NCI-H146 (cell line): ENCODE results near the gene TENM4.
A peak's percentile ranks its signal among the peaks of the same experiment; 100 is the strongest.
"Not testable (repeated sequence)": the region's sequence is repeated elsewhere in the genome, so short reads cannot be mapped to it uniquely, and the experiment has no call there.

Source experiments
- DNase-seq: peaks from one replicate; lab custom pipeline; 2025; lab: John Stamatoyannopoulos, UW

Gene TENM4

DNA sequence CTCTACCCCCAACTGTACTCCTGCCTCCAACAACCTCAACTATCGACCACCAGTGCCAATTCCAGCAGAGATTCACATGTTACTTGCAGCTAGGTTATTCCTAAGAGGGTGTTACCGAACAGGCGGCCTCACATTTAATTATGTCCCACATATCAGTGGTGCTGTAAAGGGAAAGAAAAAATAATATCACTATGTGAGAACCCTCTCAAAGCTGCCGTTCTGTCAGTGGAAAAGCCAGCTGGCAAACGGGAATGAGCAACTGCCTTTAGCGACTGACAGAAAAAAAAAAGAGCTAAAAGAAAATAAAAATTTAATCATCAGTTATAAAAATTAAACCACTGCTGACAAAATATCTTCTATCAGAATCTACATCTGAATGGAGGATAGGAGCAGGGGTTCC, 595.3 kb downstream of the TENM4 start:
- DNase-seq = no peak

DNA sequence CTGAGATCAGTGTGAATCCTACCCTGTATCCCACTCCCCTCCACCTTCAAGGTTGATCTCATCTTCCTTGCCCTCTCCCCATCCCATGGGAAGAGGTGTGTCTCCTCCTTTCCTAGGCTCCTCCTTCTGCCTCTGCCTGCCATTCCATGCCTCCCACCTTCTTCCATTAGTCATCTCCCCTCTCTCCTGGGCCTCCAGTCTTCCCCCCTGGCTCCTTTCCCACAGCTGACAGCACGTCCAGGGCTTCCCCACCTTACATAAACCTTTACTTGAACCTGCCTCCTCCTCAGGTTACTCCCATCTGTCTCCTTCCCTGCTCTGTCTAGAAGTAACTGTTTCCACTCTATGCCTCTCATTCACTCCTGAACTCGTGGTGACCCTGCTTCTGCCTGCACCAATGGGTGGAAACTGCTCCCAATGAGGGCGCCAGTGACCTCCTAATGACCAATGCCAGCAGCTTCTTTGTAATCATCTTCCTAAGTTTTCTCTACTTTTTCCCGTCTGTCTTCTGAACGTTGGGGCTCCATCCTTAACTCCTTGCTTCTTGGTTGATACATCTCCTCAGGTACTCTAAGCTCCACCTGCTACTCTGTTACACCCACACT, 599.3 kb downstream of the TENM4 start:
- DNase-seq = peak; percentile 5

DNA sequence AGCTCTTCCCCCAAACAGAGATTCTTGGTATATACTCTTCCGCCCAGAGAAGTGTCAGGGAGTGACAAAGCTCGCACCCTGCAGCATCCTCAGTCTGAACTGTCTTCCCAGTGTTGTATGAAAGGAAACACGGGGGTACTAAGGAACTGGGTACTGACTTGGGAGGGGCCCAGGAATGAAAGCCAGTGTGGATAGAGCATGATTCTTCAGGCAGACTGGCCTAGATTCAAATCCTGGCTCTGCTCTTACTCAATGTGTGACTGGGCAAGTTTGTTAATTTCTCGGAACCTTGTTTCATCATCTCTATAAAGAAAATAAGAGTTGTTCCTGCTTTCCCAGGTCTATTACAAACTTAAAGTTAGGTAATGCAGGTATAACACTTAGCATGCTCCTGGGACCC, 600.2 kb downstream of the TENM4 start:
- no peak for DNase-seq

GRCh38 chr11:78840200-78840599, 600.6 kb downstream of the TENM4 start:
- DNase-seq = no peak

DNA sequence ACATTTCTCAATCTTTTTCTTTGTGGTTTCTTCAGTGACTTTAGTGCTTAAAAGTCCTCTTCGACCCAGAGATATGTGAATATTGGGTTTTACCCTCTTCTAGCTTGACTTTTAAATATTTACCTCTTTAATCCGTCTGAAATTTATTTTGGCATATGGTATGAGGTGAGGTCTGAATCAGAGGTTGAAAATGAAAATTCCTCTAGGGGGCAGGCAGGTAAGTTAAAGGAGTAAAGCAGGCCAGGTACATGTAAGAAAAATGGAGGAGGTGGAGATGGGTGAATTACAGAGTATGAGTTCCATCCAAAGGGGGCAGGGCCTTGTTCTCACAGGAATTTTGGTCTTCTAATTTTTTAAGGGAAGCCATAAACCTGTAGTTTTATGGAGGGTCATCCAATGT, 602.4 kb downstream of the TENM4 start:
- DNase-seq = peak; percentile 45

- DNase-seq = no peak
Observed at GRCh38 chr11:78835646-78836045, 605.2 kb downstream of the TENM4 start.

- no peak for DNase-seq
Observed at GRCh38 chr11:78834886-78835285, 605.9 kb downstream of the TENM4 start.

- no peak for DNase-seq
Observed at GRCh38 chr11:78833237-78833636, 607.6 kb downstream of the TENM4 start.

- no peak for DNase-seq
Observed at GRCh38 chr11:78832226-78832947, 608.4 kb downstream of the TENM4 start.

DNA sequence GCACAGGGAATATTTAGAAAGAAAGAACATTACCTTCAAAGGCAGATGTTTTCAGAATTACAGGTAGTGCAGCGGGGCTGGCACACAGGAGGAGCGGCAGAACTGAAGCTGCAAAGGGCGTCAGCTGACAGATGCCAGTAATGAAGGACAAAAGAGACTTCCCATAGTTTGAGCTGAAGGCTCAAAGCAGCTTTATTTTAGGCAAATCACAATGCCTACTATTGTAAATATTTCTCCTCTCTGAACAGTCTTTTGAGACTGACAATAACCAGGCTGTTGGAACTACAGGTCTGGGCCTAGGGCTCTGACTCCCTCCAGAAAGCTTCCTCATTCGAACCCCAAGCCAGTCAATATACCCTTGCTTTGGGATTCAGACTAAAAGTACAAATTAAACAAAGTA, 609.3 kb downstream of the TENM4 start:
- DNase-seq = no peak

DNA sequence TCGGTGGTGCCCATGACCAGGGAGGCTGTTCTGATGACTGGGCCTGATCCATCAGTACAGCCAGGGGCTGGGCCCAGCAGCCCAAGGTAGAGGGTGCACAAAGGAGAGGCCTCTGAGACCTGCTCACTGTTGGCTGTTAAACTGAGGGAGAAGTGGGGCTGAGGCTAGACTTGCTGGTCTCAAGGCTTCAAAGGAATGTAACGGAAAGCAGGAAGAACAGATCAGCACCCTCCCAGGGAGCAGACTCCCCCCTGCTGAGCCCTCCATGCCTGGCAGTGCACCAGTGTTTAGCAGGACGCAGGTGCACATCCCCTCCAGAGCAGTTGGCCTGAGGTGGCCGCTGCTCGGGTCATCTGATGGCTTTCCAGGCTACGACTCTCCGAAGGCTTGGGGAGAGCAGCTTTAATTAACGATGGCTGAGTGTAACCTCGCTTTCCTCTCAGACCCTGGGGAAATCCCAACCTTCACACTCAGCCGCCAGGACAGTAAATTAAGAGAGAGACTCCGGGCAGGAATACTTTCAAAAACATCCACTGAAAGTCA, 610.5 kb downstream of the TENM4 start:
- DNase-seq = peak; percentile 69

DNA sequence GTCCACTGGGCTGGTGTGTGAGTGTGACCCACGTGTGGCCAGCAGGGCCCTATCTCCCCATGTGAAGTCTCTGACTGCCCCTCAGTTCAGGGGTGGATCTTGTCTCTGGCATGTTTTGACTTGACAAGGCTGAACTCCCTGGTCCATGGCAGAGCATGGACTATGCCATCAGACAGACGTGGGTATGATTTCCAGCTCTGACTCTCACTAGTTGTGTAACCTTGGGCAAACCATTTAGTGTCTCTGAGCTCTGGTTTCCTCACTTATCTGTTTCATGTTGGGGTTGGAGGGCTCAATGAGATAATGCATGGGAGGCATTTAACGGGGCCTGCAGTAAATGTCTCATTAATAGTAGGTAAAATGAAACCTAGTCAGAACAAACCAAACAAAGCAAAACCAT, 611.7 kb downstream of the TENM4 start:
- no peak for DNase-seq

- DNase-seq = no peak
Observed at GRCh38 chr11:78828676-78829075, 612.2 kb downstream of the TENM4 start.

DNA sequence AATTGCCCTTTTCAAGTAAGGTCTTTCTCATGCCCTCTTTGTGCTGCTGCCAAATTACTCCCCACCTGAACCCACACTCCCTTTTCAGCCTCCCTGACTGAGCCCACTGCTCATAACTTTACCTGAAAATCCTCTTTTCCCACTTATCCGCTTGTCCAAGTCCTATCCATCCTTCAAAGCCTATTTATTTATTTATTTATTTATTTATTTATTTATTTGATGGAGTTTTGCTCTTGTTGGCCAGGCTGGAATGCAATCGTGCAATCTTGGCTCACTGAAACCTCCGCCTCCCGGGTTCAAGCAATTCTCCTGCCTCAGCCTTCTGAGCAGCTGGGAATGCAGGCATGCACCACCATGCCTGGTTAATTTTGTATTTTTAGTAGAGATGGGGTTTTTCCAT, 613.5 kb downstream of the TENM4 start:
- DNase-seq = not testable (repeated sequence)

- no peak for DNase-seq
Observed at GRCh38 chr11:78825591-78826020, 615.2 kb downstream of the TENM4 start.

DNA sequence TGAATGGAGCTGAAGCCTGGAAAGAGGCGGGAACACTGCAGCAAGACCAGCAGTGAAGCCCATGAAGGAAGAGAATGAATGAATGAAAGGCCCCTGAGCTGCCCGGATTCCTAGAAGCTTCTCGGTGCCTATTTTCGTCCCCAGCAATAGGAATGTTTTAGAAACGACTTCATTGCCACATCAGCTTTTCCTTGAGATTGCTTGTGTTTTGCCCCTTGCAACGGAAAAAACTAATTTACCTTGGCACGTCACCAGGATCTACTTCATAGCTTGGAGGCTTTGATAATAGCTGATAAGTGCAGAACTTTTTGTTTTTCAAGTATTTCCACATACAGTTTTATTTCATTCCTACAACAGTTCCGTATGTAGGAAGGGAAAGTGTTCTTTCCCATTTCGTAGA, 617.2 kb downstream of the TENM4 start:
- no peak for DNase-seq

GRCh38 chr11:78822931-78823423, 617.9 kb downstream of the TENM4 start:
- no peak for DNase-seq

DNA sequence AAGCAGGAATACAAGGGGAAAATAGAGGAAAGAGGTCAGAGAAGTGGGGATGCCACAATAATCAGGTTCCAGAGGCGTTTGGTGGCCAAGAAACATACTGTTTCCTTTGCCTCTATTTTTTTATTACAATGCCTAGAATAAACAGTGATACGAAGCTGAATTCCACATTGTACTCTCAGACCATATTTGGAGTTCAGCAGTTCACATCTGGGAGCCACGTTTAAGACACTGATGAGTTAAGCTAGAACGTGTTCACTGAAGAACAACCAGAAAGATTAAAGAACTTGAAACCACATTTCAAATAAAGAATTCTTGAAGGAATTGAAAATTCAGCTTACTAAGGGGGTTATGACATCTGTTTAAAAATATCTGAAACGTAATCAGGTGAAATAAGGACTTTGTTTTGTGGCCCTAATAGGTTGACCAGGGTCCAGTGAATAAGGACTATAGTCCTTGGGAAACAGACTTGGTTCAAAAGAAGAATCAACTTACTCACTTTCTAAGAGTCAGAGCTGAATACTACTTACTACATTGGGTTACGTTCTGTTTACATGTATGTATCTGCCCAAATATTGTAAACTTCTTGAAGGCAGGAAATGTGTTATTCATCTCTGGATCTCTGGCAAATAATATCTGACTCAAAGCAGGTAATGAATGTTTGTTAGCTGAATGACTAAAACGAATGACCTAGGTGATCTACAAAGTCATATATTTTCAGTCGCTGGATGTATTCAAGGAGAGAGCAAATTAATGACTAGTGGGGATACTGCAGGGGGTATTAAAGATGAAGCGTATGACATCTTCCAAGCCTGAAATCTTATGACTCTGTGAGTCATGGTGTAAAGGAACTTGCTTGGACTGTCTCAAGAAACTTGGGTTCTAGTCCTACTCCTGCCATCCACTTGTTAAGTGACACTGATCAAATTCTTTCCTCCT, 619.2 kb downstream of the TENM4 start:
- DNase-seq = no peak

DNA sequence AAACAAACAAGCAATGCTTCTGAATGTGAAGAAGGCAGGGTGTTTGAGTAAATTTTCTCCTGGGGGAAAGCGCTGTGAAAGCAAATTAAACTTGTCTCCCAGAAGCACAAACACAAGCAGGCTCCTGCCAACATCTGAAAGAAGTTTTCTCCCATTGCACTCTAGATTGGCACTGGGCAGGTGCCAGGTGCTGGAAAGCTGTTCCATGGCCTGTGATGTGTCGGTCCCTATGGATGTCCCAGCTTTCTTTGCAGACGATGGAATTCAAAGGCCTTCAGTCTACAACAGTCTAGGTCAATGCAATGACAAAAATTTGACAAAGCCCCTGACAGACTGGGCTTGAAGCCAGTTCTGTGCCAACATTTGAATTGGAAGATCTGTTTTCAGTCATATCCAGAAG, 620.1 kb downstream of the TENM4 start:
- no peak for DNase-seq

- no peak for DNase-seq
Observed at GRCh38 chr11:78818201-78818600, 622.6 kb downstream of the TENM4 start.

GRCh38 chr11:78815831-78816230, 625.0 kb downstream of the TENM4 start:
- no peak for DNase-seq
